ENCODE data around the gene TTLL8. TPM values are rescaled to one million over a fixed set of nuclear protein-coding genes. Genes with fewer than 3 reads are reported as not detected.
A peak's percentile ranks its signal among the peaks of the same experiment; 100 is the strongest.

The TTLL8 gene
- not detected in 2 replicates for total RNA-seq
- long read RNA-seq: 0 reads

GRCh38 chr22:50058061-50058905 is at the start of gene TTLL8:
Gene TTLL8 (minus strand): TSS chr22:50058298.
- DNase-seq (ENCODE audit: low read depth, low spot score): no peak
- peaks cover 5% of the 10 kb centered on the region for H3K36me3 Mint-ChIP-seq (ENCODE audit: low read depth)
- H3K27me3 Mint-ChIP-seq (ENCODE audit: low read depth): peaks cover 21% of the 10 kb centered on the region
- H3K4me3 Mint-ChIP-seq: peak within 1 kb of the TSS; percentile 74
- peaks cover 14% of the 10 kb centered on the region for H3K4me1 Mint-ChIP-seq
- H3K27ac Mint-ChIP-seq (ENCODE audit: unreplicated experiment): no peak within 1 kb of the TSS
- H3K9me3 Mint-ChIP-seq: peaks cover 5% of the 10 kb centered on the region
- TF ChIP-seq CTCF (conservative IDR thresholded peaks at IDR 0.05): no peak

GRCh38 chr22:50107529-50107928 is 49.4 kb upstream of the TTLL8 start:
- H3K27me3 Mint-ChIP-seq (ENCODE audit: low read depth): no peaks in the 10 kb centered on the region
- no peak for DNase-seq (ENCODE audit: low read depth, low spot score)
- no peak overlapping the region for H3K27ac Mint-ChIP-seq (ENCODE audit: unreplicated experiment)
- no peak overlapping the region for H3K4me3 Mint-ChIP-seq
- no peaks in the 10 kb centered on the region for H3K36me3 Mint-ChIP-seq (ENCODE audit: low read depth)
- no peaks in the 10 kb centered on the region for H3K9me3 Mint-ChIP-seq
- TF ChIP-seq CTCF (conservative IDR thresholded peaks at IDR 0.05): no peak
- H3K4me1 Mint-ChIP-seq: peaks cover 19% of the 10 kb centered on the region

- no peak for TF ChIP-seq CTCF (conservative IDR thresholded peaks at IDR 0.05)
- Mint-ChIP-seq H3K36me3 (ENCODE audit: low read depth) (no peaks in the 10 kb centered on the region), H3K27me3 (ENCODE audit: low read depth) (no peaks in the 10 kb centered on the region), H3K27ac (ENCODE audit: unreplicated experiment) (no peak overlapping the region), H3K9me3 (no peaks in the 10 kb centered on the region), H3K4me3 (no peak overlapping the region), H3K4me1 (peaks cover 19% of the 10 kb centered on the region)
- DNase-seq (ENCODE audit: low read depth, low spot score): no peak
Measured at GRCh38 chr22:50105208-50106100, 47.4 kb upstream of the TTLL8 start.

- H3K9me3 Mint-ChIP-seq: no peaks in the 10 kb centered on the region
- H3K4me1 Mint-ChIP-seq: peaks cover 19% of the 10 kb centered on the region
- TF ChIP-seq CTCF (conservative IDR thresholded peaks at IDR 0.05): no peak
- H3K4me3 Mint-ChIP-seq: no peak overlapping the region
- H3K36me3 Mint-ChIP-seq (ENCODE audit: low read depth): no peaks in the 10 kb centered on the region
- no peak overlapping the region for H3K27ac Mint-ChIP-seq (ENCODE audit: unreplicated experiment)
- H3K27me3 Mint-ChIP-seq (ENCODE audit: low read depth): no peaks in the 10 kb centered on the region
- DNase-seq (ENCODE audit: low read depth, low spot score): no peak
Measured at GRCh38 chr22:50104141-50104544, 46.0 kb upstream of the TTLL8 start.

GRCh38 chr22:50102946-50103345 is 44.8 kb upstream of the TTLL8 start:
- Mint-ChIP-seq H3K27me3 (ENCODE audit: low read depth) (no peaks in the 10 kb centered on the region), H3K36me3 (ENCODE audit: low read depth) (no peaks in the 10 kb centered on the region), H3K4me3 (no peak overlapping the region), H3K27ac (ENCODE audit: unreplicated experiment) (no peak overlapping the region), H3K4me1 (peaks cover 19% of the 10 kb centered on the region), H3K9me3 (no peaks in the 10 kb centered on the region)
- no peak for DNase-seq (ENCODE audit: low read depth, low spot score)
- TF ChIP-seq CTCF (conservative IDR thresholded peaks at IDR 0.05): no peak

All from neural crest cell (in vitro differentiated cells).